GM18502 (cell line): Measurements from ENCODE around the gene ACKR1.

Experiments used
- ATAC-seq: cut with Tn5 transposase; IDR thresholded peaks from one replicate; pipeline ENCODE4 v1.9.1; 2021; ENCODE audit warnings: mild to moderate bottlenecking; ENCODE audit not compliant: unreplicated experiment, poor library complexity

The ACKR1 gene

DNA sequence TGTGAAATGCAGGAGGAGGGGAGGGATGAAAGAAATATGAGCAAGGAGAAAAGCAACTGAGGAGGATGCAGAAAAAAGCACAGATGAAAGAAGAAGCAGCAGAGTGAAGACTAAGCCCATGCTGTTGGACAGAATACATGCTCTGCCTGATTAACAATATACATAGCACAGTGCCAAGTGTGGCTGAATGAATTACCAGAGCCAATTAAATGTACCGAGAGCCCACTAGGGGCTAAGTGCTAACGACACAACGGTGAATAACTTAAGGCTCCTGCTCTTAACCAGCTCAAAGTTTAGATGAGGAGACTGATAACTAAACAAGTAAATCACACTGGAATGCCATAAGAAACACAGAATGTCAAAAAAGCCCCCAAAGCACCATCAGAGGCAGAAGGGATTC is 17.6 kb upstream of the ACKR1 start:
- ATAC-seq: no peak

DNA sequence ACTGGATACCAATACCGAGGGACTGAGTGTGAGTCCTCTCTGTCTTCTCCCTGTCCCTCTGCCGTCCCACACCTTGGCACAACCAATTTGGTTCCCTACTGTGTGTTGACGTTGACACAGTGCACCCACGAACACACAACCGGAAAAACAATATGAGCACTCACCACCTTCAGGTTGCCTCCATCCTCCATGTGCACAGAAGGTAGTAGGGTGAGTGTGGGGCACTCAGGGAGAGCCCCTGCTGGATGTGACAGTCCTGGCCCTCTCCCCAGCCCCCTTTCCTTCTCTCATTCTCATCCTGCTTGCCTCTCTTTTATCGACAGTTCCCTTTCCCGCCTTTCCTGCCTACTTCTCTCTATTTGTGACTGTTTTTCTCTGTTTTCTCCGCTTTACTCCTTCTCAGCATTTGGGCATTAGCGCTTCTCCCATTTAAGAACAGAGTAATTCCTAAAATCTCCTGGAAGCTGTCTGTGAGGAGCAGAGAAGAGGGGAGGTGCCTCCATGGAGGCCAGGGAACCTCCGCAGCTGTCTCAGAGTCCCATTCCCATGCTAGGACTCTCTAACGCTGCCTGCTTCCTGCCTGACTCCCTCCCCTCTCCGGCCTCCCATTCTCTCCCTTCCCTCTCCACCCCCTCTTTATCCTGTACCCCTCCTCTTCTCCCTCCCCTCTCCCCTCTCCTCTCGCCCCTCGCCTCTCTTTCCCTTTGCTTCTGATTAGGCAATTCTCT is 16.9 kb upstream of the ACKR1 start:
- ATAC-seq: no peak

DNA sequence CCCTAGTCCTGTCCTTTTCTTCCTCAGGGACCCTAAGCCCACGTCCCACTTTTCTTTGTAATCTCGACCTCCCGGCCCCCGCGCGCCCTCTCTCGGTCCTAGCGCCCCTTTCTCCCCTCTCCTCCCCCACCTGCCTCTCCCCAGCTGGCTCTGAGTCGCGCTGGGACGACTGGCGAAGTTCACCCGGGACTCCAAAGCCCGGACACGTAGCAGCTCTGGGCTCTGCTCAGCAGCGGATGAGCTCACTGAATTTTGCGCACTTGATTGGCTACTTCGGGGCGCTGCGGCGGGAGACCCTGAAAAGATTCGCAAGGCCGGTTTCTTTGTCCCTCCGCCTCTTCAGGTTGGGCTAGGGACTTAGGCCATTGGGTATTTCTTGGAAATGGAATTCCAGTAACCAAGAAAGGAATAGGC is 16.3 kb upstream of the ACKR1 start:
- ATAC-seq: peak; percentile 98

DNA sequence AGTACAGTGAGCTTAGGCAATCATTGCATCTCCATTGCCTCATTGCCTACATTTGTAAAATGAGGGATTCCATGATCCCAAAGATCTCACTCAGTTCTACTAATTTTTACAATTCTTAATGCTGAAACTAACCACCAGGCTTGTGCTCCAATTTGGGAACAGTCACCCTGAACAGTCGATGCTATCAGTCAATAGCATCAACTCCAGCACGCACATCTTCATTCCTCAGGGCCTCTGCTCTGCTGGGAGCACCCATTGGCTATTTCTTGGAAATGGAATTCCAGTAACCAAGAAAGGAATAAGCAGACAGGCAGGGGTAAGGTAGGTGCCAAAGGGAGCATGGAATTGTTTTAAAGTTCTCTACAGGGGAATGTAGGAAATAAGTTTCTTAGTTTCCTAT is 14.2 kb upstream of the ACKR1 start:
- no peak for ATAC-seq

DNA sequence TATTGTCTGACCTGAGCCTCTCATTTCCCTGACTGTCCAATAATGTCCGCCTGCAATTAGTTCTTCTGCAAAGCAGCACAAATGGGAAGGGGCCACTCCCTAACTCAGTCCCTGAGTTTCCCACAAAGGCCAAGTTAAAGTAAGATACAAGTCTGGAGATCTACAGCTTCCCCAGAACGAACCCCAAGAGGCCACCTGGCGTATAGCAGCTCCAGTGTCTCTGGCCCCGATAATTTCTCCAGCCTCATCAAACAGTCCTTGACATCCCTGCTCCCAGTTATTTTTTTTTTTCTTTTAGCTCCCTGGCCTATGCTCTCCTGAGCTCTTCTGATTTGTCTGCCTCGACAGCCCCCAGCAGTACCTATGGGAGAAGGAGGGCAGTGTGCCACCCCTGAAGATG is 8.1 kb upstream of the ACKR1 start:
- no peak for ATAC-seq

DNA sequence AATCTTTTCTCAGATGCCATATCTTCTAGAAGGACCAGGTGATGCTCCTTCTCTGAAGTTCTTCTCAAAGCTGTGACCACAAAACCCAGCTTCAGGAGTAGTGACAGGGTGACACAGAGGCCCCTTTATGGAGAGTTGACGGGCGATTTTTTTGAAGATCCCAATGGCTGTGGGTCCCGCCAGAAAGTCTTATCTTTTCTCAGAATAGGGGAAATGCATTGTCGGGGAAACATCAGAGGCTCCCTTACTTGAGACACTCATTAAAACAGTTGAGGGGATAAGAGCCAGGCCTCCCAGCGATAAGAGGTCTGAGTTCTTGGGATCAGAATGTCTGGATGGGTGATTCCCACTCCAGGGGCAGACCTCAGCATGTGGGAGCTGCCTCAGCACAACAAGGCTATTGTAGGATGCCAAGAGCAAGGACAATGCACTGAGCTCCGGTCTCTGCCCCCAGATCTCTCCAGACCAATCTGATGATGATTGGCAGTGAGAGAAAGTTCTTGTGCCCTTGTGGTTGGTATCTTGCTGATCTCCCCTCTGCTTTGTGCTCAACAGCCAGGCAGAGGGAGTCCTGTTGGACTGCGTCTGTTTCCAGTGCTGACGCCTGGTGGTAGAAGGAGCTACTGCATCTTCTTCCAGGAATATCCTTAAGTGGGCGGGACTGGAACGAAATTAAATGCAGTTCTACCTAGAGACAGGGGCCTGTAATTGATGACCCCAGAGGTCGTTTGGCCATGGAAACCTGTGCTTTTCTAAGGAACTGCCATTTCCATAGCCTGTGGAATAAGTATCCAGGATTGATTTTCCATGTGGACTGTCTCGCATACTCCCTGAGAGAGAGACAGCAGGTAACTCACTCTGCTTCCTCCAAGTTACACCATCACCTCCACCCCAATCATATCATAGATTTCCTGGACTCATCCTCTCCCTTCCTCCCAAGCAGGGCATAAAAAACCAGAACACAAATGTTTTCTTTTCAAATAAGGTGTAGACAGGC is 6.8 kb upstream of the ACKR1 start:
- ATAC-seq: peak; percentile 93

DNA sequence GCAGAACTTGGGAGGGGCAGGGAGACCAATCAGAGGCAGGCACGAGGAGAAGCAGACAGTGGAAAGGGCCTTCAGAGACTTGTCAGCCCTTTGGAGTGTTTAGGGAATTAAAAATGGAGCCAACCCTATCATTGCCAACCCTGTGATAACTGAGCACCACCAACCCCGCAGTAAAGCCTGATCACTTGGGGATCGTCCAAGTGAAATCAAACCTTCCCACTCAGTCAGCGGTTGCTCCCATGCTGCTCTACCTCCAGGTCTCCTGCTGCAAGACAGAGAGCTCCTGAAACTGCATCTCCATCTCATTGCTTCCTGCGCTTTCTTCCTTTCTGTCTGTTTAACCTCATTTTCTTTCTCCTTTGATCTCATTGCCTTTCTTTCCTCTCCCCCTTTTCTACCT is 4.8 kb upstream of the ACKR1 start:
- ATAC-seq: no peak

DNA sequence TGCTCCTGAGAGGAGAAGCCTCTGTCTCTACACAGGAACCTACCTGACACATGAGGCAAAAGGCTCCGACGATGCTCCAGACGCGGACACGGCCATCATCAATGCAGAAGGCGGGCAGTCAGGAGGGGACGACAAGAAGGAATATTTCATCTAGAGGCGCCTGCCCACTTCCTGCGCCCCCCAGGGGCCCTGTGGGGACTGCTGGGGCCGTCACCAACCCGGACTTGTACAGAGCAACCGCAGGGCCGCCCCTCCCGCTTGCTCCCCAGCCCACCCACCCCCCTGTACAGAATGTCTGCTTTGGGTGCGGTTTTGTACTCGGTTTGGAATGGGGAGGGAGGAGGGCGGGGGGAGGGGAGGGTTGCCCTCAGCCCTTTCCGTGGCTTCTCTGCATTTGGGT is 3.9 kb upstream of the ACKR1 start:
- ATAC-seq: no peak

DNA sequence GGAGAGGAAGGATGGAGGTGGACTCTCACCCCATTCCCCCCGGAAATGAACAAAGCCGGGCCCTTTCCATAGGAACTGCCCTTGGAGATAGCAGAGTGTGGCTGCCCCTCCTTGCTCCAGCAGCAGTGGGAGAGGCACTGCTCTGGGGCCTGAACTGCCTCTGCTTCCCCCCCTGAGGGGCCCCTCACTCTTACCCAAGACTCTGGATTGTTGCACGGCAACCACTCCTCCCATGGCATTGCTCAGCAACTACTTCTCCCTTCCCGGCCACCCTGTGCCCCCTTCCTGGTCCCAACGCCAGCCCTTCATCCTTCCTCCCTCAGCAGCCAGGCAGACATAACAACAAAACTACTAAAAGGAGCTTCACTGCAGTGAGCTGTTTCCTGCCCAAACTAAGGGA is 3.0 kb upstream of the ACKR1 start:
- ATAC-seq: no peak

DNA sequence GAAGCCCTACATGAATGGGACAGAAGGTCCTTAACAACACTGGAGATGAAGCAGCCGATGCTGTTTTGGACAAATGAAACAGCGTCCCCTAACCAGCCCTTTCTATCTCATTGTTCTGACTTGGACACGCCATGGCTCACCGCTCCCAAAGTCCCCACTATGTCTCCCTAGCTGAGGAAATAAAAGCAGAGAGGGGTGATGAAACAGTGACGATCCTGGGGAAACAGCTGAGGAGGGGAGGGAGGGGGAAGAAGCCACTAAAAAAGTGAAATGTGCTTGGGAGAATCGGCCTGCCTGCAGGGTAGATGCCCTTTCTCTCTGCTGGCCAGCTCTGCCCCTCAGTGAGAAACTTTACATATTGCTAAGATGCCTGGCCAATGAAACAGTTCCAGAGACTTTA is 1.1 kb upstream of the ACKR1 start:
- no peak for ATAC-seq

DNA sequence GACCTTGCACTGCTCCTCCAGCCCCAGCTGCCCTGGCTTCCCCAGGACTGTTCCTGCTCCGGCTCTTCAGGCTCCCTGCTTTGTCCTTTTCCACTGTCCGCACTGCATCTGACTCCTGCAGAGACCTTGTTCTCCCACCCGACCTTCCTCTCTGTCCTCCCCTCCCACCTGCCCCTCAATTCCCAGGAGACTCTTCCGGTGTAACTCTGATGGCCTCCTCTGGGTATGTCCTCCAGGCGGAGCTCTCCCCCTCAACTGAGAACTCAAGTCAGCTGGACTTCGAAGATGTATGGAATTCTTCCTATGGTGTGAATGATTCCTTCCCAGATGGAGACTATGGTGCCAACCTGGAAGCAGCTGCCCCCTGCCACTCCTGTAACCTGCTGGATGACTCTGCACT is 550 bp downstream of the ACKR1 start:
- ATAC-seq: no peak

DNA sequence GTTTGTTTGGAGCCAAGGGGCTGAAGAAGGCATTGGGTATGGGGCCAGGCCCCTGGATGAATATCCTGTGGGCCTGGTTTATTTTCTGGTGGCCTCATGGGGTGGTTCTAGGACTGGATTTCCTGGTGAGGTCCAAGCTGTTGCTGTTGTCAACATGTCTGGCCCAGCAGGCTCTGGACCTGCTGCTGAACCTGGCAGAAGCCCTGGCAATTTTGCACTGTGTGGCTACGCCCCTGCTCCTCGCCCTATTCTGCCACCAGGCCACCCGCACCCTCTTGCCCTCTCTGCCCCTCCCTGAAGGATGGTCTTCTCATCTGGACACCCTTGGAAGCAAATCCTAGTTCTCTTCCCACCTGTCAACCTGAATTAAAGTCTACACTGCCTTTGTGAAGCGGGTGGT is 1.4 kb downstream of the ACKR1 start:
- ATAC-seq: no peak

DNA sequence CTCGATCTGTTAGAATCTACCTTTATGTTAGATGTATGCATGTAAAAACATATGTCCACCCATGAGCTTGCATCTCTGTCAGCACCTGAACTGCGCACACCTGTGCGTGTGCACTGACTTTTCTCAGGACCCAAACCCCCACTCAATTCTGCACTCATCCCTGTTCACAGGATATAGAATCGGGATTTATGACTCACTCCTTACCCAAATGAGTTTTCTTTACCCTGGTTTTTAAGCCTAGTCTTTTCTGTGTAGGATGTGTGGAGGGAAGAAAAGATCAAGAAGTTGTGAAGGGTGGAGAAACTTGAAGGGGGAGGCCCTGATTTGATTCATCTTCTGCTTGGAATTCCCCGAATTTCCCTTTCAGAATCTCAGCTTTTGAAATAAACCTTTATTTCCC is 2.4 kb downstream of the ACKR1 start:
- no peak for ATAC-seq

DNA sequence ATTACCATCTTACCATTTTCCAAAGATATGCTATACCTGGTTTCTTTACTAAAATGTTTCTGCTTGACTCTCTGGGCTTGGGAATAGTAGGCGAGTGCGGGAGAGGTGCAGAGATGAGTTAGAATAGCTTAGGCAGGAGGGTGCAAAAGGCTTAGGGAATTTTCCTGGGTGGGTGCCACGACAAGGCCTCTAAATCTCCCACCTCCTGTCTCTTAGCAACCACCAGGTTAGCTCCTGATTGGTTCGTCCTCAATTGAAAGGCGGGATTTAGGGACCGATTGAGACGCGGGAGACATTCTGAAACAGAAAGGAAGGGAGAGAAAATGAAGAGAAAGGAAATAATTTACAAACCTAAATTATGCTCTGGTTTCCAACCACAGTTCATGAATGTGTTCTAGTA is 3.1 kb downstream of the ACKR1 start:
- no peak for ATAC-seq

DNA sequence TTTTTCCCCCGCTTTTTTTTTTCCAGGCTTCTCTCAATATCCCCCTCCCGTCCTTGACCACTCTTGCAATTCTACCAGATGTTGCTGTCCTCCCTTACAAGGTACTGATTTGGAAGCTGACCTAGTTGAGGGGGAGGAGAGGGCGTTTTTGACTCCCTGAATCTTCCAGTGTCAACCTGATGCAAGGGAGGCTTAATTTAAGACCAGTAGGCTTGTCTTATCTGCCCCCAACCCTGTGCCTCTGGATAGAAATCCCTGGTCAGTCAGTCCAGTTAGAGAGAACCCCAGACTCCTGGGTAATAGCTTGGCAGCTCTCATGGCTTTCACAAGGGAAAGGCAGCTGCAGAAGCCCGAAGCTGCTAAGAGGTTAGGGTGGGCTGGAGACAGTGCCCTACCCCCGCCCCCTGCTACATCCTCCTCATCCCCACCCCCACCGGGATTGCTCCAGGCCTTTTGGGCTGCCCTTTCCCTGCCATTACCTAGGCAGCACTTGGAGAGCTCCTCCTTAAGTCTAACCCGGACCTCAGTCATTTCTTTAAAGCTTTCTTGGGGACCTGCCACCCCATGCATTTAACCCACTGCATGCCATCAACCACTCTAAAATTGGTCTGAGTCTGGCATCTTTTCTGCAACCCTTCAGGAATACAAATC is 3.6 kb downstream of the ACKR1 start:
- no peak for ATAC-seq

DNA sequence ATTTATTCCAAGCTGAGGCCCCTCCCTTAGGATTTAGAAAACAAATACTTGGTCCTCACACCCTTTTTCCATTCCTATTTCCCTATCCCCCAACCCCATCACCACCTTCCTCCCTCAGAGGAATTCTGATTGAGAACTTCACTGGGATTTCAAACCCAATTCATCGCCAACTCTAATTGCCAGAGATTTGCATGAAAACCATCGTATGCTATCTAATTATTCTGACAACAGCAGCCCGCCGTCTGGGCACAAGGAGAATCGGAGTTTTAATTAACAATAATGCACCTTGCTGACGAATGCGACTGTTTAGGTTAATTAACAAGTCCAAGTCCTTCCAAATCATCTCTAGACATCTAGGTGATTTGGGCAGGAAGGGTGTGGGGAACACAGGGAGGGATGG is 4.4 kb downstream of the ACKR1 start:
- ATAC-seq: no peak

DNA sequence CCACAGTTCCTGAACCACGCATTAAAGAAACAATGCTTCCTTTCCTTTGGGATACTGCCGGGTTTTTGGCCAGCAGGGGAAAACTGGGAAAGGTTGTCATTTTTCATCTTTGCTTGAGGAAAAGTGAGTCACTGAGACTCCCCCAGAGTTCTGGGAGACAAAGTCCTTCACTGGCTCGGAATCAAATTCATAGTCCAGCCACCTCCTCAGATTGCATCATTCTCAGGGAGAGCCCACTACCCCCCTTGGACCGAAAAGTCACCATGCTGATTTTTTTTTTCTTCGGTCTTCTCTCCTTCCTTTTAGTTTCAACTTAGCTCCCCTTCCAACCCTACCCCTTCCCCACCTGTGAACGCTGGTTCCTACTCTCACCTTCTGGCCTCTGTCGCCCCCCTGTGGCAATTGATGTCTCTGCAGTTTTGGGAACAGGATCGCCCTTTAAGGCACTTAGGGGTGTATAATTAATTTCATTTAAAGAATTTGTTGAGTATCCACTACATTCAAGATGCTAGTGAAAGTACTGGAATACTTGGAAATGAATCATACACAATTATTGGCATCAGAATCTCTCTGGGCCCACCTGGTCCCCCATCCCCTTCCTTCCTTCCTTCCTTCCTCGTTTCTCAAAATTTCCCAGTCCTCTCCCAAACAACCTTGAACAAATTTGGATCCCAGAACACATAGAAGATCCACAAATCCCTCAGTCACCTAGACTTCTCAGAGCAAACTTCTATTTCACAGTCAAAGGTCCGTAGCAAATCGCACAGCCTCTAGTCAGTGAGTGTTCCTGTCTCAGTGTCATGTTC is 6.9 kb downstream of the ACKR1 start:
- ATAC-seq: no peak

DNA sequence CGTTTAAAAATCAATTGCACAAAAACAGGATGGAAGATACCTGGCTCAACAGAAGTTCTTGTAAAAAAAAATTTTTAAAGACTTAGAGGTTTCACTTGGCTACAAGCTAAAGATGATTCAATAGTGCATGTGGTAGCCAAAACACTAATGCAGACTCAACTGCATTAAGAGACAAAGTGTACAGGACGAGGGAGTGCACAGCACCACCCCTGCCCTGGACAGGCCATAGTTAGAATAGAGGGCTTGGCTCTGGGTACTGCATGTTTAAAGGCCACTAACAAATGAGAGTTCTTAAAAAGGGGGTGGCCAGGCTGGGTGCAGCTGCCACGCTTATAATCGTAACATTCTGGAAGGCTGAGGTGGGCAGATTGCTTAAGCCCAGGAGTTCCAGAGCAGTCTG is 7.9 kb downstream of the ACKR1 start:
- ATAC-seq: no peak

DNA sequence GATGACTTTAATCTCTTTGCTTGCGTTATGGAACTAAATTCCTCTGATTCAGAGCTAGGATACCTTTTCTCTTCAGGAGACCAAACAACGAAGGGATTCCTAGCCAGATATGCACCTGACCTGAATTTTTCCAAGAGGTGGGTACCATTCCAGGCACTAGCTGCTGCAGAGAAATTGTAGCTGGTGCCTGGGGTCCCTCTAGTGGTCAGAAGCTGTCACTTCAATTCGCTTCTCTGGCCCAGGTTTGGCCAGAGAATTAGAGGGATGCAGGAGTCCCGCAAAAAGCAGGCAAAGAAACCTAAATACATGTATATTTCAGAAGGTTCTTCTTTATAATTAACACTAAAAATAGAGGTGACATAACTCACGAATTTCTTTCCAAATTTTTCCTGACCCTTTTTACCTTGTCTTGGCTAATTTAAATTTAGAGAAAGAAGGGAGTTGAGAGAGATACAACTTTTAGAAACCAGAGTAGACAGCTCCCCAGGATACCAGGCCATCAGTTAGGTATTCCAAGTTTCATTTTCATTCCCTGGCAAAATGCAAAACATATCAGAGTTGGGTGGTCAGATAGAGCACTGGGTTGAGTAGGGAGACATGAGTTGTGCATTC is 9.6 kb downstream of the ACKR1 start:
- ATAC-seq: no peak
